HG03521 (cell line): ENCODE data around the gene SPATS1.
"Not testable (repeated sequence)": the region's sequence is repeated elsewhere in the genome, so short reads cannot be mapped to it uniquely, and the experiment has no call there.

Experiments used
- ATAC-seq: cut with Tn5 transposase; IDR thresholded peaks from one replicate; pipeline ENCODE4 v1.9.1; 2021; ENCODE audit warnings: mild to moderate bottlenecking, moderate library complexity; ENCODE audit not compliant: unreplicated experiment

Gene SPATS1

DNA sequence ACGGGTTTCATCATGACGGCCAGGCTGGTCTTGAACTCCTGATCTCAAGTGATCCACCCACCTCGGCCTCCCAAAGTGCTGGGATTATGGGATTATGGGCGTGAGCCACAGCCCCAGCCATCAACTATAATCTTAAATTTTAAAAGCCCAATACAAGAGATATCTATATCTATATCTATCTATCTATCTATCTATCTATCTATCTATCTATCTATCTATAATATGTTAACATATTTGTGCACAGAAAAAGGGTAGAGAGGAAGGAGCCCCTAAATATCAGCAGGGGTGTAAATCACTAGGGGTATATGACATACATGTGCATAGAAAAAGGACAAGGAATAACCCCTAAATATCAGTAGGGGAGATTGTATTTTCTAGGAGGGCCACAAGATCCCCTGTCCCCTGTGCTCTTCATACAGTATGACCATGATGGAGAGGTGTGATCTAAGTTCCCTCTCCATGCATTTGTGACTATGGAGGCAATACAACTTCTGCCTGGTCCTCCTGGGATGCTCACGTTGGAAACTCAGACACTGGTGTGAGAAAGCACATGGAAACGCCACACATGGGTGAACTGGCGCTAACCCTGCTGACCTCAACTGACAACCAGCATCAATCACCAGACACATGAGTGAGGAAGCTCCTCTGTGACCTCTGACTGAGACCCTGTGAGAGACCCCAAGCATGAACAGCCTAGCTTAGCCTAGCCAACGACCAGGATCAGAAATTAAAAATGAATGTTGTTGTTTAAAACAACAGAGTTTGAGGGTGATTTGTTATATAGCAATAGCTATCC is 1.2 kb upstream of the SPATS1 start:
- ATAC-seq: no peak

DNA sequence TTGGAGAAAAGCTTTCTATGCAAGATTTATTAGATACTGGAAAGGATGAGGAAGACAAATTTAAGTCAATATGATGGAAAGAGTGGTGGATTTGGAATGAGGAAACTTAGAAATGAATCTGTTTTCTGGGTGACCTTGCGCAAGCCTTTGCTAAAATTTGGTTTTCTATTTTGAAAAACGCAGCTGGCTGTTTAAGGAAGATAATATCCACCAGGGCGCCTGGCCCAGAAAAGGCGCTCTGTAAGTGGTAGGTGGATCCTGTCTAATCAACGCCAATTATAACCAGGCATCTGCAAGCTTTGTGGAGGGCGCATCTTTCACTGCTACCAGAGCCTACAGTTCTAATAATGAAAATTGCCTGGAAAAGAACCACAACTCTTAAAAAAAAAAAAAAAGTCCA is 398 bp upstream of the SPATS1 start:
- ATAC-seq: no peak

DNA sequence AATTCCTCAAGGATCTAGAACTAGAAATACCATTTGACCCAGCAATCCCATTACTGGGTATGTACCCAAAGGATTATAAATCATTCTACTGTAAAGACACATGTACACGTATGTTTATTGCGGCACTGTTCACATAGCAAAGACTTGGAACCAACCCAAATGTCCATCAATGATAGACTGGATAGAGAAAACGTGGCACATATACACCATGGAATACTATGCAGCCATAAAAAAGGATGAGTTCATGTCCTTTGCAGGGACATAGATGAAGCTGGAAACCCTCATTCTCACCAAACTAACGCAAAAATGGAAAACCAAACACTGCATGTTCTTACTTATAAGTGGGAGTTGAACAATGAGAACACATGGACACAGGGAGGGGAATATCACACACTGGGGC is 4.4 kb downstream of the SPATS1 start:
- ATAC-seq: not testable (repeated sequence)

DNA sequence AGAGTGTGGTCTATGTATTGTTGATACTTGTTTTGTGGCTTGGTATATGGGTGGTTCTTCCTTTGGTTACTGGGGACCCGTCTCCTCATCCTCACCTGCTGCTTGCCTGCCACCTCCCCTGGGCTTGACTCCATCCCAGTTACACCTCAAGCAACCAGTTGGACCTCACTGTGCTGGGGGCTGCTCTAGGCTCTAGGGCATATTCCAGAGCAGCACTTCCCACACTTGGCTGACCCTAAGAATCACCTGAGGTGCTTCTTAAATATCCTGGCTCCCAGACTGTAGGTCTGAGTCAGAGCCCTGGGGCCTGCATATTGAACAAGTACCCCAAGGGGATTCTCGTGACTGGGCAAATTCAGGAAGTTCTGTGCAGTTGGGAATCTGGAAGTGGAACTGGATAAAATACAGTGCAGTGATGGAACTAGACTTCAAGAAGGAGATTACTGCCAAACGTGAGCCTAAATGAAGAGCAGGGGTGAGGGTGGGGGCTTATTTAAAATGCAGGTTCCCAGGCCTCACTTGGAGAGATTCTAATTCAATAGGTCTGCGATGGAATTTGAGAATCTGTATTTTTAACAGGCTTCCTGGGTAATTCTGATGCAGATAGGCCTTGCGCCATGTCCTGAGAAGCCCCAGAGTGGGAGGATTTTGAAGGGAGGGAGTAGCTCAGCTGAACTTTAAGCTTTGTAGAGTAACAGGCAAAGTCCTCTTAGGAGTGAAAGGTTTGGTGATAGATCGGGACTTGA is 7.6 kb downstream of the SPATS1 start:
- no peak for ATAC-seq

DNA sequence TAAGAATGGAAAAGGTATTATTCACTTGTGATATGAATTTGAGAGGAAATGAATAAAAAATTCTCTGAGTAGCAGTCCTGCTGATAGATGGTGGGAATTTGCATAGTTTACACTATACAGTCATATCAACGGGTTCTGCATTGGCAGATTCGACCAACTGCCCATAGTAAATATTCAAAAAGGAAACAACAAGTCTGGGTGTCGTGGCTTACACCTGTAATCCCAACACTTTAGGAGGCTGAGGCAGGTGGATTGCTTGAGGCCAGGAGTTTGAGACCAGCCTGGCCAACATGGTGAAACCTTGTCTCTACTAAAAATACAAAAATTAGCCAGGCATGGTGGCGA is 8.2 kb downstream of the SPATS1 start:
- not testable (repeated sequence) for ATAC-seq

DNA sequence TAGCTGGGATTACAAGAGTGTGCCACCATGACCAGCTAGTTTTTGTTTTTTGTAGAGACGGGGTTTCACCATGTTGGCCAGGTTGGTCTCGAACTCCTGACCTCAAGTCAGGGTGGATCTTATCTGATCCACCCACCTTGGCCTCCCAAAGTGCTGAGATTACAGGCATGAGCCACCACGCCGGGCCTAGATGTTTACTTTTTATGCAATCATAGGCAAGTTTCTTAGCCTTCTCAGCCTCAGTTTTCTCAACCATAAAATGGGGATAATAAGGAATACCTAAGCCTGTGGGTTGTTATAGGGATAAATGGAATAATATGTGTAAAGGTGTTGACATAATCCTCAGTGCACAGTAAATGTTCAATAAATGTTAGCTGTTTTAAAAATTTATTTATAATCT is 9.8 kb downstream of the SPATS1 start:
- ATAC-seq: no peak

DNA sequence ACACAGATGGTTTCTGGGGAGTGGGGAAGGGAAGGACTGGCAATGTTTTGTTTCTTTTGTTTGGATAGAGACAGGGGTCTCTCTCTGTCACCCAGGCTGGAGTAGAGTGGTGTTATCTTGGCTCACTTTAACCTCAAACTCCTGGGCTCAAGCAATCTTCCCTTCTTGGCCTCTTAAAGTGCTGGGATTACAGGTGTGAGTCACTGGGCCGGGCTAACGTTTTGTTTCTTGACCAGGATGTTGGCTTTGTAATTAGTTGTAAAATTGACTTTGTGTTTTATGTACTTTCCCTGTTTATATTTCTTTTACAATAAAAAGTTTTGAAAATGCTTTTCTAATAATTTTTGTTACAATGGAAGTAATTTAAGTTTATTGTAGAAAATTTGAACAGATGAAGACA is 10.9 kb downstream of the SPATS1 start:
- ATAC-seq: no peak

DNA sequence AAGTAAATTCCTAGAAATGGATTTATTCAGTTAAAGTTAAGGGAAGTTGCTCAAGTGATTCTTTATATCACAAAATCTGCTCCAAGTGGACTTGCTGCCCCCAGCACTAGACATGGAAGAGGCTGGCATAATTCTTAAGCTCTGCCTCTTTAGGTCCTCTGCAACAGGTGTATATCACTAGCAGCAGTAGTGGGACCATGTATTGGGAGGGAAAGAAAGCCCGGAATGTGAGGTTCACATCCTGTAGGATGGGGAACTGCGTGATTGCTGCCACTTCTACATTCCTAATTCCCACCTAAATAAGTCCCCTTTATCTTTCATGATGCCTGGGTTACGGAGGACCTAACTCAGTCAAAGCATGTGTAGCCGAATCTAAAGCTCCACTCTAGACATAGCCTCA is 13.2 kb downstream of the SPATS1 start:
- ATAC-seq: no peak

DNA sequence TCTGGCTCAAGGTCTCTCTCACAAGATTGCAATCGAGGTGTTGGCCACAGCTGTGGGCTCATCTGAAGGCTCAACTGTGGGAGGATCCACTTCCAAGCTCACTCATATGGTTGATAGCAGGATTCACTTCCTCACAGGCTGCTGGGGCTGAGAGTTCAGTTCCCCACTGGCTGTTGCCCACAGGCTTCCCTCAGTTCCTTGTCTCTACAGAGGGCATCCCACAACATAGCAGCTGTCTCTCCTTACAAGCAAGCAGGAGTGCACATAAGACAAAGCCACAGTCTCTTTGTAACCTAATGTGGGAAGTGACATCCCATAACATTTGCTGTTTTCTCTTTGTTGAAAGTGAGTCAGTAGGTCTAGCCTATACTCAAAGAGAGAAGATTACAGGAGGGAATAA is 14.0 kb downstream of the SPATS1 start:
- ATAC-seq: no peak

DNA sequence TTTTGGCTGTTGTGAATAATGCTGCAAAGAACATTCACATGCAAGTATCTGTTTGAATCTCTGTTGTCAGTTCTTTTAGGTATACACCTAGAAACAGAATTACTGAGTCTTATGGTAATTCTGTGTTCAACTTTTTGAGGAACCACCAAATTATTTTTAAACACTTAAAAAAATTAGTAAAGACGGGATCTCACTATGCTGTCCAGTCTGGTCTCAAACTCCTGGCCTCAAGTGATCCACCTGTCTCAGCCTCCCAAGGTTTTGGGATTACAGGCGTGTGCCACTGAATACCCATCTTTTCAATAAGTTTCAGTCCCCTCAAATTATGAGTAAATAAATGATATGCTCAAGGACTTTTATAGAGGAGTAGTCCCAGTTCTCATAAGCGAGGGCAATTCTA is 17.5 kb downstream of the SPATS1 start:
- ATAC-seq: no peak

DNA sequence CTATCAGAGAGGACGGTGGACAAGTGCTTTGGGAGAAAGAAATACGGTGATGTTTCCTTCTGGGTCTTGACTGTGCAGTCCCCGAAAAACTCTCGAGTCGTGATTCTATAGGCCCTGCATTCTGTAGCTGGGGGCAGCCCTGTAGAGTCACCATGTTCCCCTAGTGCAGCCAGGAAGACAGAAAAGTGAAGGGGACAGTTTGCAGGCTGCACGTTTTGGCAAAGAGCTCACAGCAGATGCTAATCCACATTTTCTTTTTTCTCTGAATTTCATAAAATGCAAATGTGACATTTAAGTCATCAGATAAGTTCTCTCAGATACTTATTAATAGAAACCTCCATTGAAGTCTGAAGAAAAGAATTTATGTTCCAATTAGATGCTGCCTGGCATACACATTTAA is 19.5 kb downstream of the SPATS1 start:
- no peak for ATAC-seq

DNA sequence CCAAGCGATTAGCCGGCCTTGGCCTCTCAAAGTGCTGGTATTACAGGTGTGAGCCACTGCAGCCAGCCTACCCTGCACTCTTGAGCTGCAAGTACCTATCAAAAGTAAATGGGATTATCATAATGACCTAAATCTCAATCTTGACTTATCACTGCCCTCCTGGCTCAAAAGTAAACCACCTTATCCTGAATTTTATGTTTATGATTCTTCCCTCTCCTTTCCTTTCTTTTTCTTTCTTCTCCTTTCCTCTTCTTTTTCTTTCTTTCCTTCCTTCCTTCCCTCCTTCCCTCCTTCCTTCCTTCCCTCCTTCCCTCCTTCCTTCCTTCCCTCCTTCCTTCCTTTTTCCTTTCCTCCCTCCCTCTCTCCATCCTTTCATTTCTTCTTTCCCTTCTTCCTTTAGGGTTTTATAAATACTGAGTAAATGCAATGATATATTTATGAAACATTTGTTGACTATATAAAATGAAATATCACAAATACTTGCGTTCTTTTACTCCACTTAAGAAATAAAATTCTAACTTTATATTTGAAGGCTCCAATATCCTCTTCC is 21.0 kb downstream of the SPATS1 start:
- ATAC-seq: no peak

DNA sequence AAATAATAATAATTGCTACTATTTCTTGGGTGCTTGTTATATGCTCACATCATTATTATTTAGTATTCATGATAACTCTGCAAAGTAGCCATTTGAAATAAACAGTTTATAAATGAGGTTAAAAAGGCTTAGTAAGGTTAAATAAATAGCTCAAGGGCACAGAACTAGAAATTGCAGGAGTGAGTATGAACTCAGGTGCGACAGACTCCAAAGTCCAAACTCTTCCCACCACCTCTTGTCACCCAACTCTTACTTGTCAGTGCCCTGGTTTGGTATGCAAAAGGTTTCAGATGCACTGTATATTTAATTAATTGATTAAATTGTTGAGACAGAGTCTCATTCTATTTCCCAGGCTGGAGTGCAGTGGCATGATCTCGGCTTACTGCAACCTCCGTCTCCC is 24.3 kb downstream of the SPATS1 start:
- no peak for ATAC-seq

DNA sequence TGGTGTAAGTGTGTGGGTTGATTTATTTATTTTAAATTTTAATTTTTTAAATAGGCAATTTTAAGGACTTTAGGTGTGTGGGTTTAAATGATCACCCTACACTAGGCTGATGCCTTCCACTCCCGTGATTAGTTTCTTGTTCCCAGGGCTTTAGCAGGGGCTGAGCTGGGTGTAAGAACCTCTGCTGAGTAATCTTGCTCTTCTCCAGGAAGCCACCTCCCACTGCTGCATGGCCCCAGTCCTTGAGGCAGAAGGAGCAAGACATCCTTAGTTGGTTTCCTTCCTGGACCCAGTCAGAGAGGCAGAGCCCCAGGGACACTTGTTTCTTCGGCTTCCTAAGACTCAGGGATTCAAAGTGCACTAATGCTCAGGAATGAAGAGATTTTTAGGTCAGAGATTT is 25.2 kb downstream of the SPATS1 start:
- ATAC-seq: no peak

DNA sequence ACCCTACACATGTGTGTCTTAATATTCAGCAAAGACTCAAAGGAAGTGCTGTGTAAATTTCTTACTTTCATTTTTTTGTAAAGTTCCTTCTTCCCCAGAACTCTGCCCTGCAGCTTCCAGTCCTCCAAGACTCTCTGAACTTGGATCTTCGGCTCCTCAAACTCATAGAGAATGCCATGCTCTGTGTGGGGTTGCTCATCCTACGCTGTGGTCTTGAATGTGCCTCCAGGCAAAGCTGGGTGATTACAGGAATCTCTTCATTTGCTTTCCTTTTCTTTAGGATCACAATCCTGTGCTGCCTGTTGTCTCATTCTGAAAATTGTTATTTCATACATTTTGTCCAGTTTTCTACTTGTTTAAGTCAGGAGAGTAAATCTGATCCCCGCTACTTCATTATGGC is 30.6 kb downstream of the SPATS1 start:
- no peak for ATAC-seq

DNA sequence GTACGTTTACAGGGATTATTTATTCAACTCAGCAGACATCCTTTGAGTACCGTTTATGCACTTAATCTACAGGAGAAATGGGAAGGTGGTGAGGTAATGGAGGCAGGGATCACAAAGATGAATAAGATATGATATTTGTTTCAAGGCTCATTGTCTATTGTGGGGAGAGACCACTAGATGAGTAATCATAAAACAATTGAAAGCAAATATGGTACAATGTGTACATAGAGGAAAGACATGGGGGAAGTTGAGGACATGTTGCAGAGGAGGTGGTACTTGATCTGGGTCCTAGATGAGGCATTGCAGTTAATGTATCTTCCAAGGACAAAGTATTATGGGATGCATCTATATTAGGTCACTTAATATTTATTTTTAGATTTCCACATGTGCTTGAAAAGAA is 31.3 kb downstream of the SPATS1 start:
- ATAC-seq: no peak

DNA sequence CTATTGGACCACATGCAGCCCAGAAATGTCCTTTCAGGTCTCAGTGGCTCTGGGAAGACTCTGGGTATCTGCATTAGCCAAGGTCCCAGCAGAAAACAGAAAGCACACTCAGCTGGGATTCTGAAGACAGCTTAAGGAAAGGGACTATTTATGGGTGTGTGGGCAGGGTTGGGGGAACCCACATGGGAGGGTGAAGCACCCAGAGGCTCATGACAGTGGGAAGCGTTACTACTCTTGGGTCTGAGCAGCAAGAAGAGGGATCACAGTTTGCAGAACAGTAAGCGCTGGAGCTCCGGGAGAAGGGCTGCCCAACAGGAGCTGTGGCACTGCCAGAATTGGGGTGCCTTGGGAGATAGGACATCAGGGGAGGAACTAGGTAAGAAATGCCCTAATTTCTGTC is 32.6 kb downstream of the SPATS1 start:
- no peak for ATAC-seq

DNA sequence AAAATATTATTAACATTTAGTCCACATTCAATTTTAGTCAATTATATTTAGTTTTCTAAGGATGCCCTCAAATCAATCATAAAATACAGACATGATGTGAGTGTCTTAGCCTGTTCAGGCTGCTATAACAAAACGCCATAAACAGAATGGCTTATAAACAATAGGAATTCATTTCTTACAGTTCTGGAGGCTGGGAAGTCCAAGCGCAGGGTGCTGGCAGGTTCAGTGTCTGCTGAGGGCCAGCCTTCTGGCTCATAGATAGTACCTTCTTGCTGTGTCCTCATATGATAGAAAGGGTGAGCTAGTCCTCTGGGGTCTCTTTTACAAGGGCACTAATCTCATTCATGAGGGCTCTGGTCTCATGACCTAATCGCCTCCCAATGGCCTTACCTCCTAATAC is 35.0 kb downstream of the SPATS1 start:
- no peak for ATAC-seq

DNA sequence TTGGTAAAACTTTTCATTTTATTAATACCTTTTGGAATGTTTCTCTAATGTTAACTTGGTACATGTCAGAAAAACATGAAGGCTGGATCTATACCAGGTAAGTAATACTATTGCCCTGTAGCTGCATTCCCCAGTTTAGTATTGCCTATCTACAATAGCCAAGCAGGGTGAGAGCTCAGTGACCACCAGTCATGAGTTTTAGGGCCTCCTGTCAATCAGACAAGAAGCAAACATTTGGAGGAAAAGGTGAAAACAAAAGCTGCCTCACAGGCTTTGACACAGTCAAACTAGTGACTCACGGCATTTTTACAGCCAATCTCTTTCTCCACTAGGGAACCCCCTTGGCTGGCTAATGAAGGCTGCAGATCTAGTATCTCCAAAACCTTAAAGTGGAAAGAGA is 35.5 kb downstream of the SPATS1 start:
- no peak for ATAC-seq

DNA sequence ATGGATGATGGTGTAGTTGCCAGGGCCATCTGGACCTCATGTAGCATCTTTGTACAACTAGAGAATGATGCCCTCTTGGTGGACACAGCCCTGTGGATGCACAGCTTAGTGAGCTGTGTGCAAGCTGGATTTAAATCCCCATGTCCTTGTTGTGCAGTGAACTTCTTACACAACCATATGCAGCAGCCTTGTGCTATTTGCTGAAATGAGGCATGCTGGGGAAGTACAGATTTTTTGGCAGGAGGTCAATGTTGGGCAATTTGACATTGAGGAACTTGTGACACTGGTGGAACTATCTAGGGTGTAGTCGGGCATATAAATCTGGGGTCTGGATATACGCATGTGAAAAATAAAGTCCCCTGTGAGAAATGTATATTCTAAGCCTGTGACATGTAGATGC is 39.3 kb downstream of the SPATS1 start:
- ATAC-seq: no peak

DNA sequence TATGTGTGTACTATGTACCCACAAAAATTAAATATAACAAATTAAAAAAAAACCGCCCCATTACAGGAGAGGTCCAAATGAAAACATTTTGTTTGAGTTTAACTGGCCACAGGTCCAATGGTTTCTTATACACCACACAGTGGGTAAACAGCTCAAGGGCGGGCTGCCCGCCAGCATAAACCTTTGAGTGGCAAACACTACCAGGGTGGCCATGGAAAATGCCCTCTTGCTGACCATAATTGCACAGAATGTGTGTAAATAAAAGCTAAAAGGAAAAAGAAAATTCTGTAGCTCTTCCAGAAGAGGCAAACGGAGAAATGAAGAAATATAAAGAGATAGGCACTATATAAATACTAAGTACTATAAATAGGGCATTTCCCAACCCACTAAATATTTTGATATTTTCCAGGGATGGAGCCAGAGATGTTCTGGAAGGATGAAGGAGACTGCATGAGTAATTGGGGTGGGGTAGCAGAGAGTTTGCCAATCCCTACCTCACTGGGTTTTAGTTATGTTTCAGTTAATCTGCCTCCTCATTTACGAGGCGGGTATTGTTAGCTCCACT is 44.0 kb downstream of the SPATS1 start:
- ATAC-seq: no peak

DNA sequence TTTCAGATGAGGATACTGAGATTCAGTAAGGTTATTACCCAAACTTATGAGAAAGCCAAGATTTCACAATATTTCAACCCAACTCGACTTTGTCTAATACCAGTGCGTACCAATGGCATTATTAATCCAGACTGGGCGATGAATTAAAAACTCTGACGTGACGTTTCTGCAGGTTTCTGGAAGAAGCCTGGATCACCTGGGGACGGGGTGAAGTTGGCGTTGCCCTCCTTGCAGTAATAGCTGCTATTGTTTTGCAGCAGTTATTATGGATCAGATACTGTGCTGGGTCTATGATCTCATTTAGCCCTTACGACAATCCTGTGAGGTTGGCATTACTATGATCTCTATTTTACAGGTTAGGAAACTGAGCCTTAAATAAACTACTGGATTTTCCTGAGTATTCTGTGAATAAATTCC is 44.5 kb downstream of the SPATS1 start:
- ATAC-seq: no peak
